ENCODE results near the gene ELMOD3.

Gene ELMOD3

DNA sequence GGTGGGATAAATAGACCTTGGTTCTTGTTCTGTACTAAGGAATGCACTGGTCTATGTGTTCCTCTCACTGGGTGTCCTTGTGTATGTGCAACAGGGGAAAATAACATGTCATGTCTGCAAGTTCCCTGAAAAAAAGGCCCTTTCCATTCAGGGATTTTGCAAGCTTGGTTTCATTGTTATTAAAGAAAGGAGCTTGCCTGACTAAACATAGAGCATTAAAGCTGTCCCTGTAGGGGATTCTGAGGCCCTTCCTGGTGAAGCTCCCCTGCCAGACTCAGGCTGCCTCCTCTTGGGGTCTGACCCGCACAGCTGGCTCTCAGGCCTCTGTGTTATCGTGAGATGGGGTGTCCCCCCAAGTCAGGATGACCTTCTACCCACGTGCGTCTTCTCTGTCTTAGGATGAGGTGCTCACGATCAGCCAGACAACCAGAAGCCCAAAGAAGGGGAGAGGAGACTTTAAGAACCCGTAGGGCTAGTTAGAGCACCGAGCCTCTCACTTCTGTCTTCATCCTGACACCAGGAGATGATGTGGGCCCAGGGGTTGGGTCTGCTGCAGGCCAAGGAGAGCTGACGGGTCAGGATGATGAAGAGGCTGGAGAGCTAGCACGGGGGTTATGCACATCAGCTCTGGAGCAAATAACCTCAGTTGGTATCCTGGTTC, 34.4 kb downstream of the ELMOD3 start:
- Histone ChIP-seq H3K4me3 (ENCODE audit: low read depth, low read length) (no peak overlapping the region), H3K27ac (no peak overlapping the region), H3K27me3 (ENCODE audit: insufficient read depth, low read depth, severe bottlenecking) (no peaks in the 10 kb centered on the region), H3K36me3 (peaks cover 3% of the 10 kb centered on the region; the same call in 1 of the 2 replicates), H3K9me3 (ENCODE audit: severe bottlenecking) (no peaks in the 10 kb centered on the region)
- TF ChIP-seq, protein P1, sequence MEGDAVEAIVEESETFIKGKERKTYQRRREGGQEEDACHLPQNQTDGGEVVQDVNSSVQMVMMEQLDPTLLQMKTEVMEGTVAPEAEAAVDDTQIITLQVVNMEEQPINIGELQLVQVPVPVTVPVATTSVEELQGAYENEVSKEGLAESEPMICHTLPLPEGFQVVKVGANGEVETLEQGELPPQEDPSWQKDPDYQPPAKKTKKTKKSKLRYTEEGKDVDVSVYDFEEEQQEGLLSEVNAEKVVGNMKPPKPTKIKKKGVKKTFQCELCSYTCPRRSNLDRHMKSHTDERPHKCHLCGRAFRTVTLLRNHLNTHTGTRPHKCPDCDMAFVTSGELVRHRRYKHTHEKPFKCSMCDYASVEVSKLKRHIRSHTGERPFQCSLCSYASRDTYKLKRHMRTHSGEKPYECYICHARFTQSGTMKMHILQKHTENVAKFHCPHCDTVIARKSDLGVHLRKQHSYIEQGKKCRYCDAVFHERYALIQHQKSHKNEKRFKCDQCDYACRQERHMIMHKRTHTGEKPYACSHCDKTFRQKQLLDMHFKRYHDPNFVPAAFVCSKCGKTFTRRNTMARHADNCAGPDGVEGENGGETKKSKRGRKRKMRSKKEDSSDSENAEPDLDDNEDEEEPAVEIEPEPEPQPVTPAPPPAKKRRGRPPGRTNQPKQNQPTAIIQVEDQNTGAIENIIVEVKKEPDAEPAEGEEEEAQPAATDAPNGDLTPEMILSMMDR (IDR thresholded peaks at IDR 0.05; ENCODE audit: low read depth, low read length) = no peak
- no peak for DNase-seq

DNA sequence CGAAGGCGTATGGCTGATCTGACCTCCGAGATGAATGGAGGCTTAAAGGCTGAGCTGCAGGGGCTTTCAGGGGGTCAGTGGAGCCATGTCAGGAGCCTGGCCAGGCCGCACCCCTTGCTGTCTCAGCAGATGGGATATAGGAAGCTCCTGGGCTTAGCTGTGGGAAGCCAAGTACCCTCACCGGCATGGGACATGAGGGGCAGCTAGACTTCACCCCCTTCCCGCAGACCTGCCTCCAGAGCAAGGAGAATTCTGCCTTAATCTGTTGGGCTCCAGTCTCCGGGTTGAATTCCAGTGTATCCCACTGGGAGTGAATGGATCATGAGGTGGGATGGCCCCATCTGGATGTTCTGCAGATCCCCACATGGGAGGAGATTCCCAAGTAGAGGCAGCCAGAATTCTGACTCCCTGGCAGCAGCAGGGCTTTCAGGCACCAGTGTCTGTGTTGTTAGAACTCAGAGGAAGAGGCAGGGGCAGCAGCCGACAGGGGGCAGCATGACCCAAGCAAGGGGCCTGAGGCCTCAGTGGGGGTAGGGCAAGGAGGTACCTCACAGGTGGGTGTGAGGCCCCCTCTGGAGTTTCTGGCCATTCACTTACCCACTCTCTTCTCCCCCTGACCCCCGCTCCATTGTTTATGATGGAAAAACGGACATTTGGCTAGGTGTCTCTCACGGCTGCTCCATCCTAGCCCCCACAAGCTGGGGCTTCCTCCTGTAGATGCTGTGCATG, 36.5 kb downstream of the ELMOD3 start:
- H3K9me3 ChIP-seq (ENCODE audit: severe bottlenecking) = no peaks in the 10 kb centered on the region
- no peak overlapping the region for H3K4me3 ChIP-seq (ENCODE audit: low read depth, low read length)
- peaks cover 3% of the 10 kb centered on the region; the same call in 1 of the 2 replicates for H3K36me3 ChIP-seq
- DNase-seq = peak; percentile 85
- no peaks in the 10 kb centered on the region for H3K27me3 ChIP-seq (ENCODE audit: insufficient read depth, low read depth, severe bottlenecking)
- TF ChIP-seq, protein P1 (IDR thresholded peaks at IDR 0.05; ENCODE audit: low read depth, low read length) = peak; percentile 92
- H3K27ac ChIP-seq = no peak overlapping the region

DNA sequence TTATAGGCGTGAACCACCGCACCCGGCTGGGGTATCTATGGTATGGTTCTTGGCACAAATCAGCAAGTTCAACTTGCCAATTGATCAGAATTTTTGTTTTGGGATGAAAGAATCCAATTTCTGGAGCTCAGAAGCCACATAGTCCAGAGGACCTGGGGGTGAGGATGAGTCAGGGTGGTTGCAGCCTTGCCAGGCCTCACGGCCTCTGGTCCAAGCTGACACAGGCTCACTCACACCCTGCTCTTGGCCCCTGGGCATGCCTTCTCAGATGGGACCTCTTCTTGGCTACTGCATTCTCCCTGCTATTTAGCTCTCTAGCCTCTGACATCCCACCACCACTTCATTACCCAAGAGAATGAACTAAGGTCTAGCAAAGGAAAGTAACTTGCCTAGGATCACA, 39.3 kb downstream of the ELMOD3 start:
- TF ChIP-seq, protein P1 (IDR thresholded peaks at IDR 0.05; ENCODE audit: low read depth, low read length) = no peak
- no peak for DNase-seq
- no peaks in the 10 kb centered on the region; the same call in 1 of the 2 replicates for H3K36me3 ChIP-seq
- no peak overlapping the region for H3K4me3 ChIP-seq (ENCODE audit: low read depth, low read length)
- H3K27ac ChIP-seq = no peak overlapping the region
- no peaks in the 10 kb centered on the region for H3K27me3 ChIP-seq (ENCODE audit: insufficient read depth, low read depth, severe bottlenecking)
- H3K9me3 ChIP-seq (ENCODE audit: severe bottlenecking) = no peaks in the 10 kb centered on the region

DNA sequence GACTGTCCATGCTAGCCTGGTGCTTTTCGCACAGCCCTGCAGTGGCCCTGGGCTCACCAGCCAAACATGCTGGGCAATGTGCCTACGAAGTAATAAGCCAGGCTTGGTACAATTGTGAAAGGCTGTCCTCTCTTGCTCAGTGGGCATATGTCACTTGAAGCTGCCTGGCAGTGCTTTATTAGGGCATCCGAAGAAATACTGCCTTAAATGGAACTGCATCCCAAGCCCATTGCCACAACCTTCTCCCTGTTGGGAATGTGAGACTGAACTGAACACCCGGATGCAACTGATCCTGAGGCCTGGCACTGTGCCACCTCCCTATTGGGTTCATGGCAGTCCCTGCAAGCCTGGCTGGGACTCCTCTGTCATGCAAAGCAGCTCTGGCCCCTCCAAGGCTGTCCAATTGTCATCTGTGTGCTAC, 39.7 kb downstream of the ELMOD3 start:
- Histone ChIP-seq H3K36me3 (no peaks in the 10 kb centered on the region; the same call in 1 of the 2 replicates), H3K9me3 (ENCODE audit: severe bottlenecking) (no peaks in the 10 kb centered on the region), H3K4me3 (ENCODE audit: low read depth, low read length) (no peak overlapping the region), H3K27me3 (ENCODE audit: insufficient read depth, low read depth, severe bottlenecking) (no peaks in the 10 kb centered on the region), H3K27ac (no peak overlapping the region)
- TF ChIP-seq, protein P1 (IDR thresholded peaks at IDR 0.05; ENCODE audit: low read depth, low read length) = no peak
- no peak for DNase-seq

DNA sequence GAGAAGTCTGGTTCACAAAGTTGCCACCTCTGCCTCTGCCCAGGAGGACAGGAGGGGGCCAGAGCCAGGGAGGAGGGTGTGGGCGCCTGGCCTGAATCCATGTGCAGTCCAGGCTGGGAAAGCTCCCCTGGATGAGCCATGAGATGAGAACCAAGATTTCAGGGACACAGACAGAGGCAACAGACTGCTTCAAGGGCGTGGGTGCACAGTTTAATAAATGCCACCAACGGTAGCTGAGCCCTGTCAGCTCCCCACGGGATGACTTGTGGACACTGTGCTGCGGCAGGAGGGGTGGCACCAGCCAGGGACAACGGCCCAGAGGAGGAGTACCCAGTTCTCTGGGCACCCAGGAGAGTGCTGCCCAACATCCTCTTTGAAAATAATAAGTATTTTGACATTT, 40.4 kb downstream of the ELMOD3 start:
- Histone ChIP-seq H3K36me3 (no peaks in the 10 kb centered on the region; the same call in 1 of the 2 replicates), H3K27ac (no peak overlapping the region), H3K9me3 (ENCODE audit: severe bottlenecking) (no peaks in the 10 kb centered on the region), H3K27me3 (ENCODE audit: insufficient read depth, low read depth, severe bottlenecking) (no peaks in the 10 kb centered on the region), H3K4me3 (ENCODE audit: low read depth, low read length) (no peak overlapping the region)
- no peak for DNase-seq
- TF ChIP-seq, protein P1 (IDR thresholded peaks at IDR 0.05; ENCODE audit: low read depth, low read length) = no peak

Data from WERI-Rb-1 (cell line).